ENCODE results near the gene OPN3.

- TF ChIP-seq POLR2A (IDR thresholded peaks at IDR 0.05) (no peak), CTCF (IDR thresholded peaks at IDR 0.05) (no peak), POLR2AphosphoS5 (IDR thresholded peaks at IDR 0.05) (no peak)
These were observed 57.2 kb downstream of the OPN3 start for GRCh38 chr1:241582921-241583321.

Data from gastroesophageal sphincter (tissue), 3 donors.